Mucosa of rectum (tissue), 2 donors: Measurements from ENCODE around the gene ZNF280D.

ENCODE experiments used
- H3K27ac ChIP-seq, 2 donors: one replicate each; pipeline ENCODE4 v1.7.0; 2013; ENCODE audit warnings: inconsistent platforms in 2 of 2, low read depth in 2 of 2, low read length in 2 of 2
- H3K27me3 ChIP-seq, 2 donors: one replicate each; pipeline ENCODE4 v1.7.0; 2013; ENCODE audit warnings: low read length in 2 of 2; ENCODE audit not compliant: control insufficient read depth in 2 of 2, insufficient read depth in 2 of 2
- H3K36me3 ChIP-seq, 2 donors: one replicate each; pipeline ENCODE4 v1.7.0; 2013; ENCODE audit warnings: low read length in 2 of 2; ENCODE audit not compliant: control insufficient read depth in 2 of 2, insufficient read depth in 2 of 2
- H3K4me1 ChIP-seq, 2 donors: one replicate each; pipeline ENCODE4 v1.7.0; 2013; ENCODE audit warnings: low read length in 2 of 2, mild to moderate bottlenecking in 1 of 2; ENCODE audit not compliant: control insufficient read depth in 2 of 2, insufficient read depth in 2 of 2
- H3K4me3 ChIP-seq, 2 donors: one replicate each; pipeline ENCODE4 v1.7.0; 2013; ENCODE audit warnings: low read length in 2 of 2
- H3K9ac ChIP-seq, 2 donors: one replicate each; pipeline ENCODE4 v1.7.0; 2013; ENCODE audit warnings: low read length in 2 of 2, low read depth in 1 of 2, mild to moderate bottlenecking in 1 of 2
- H3K9me3 ChIP-seq, 2 donors: one replicate each; pipeline ENCODE4 v1.7.0; 2013; ENCODE audit warnings: low read length in 2 of 2; ENCODE audit not compliant: control insufficient read depth in 2 of 2
- donor health status: healthy.
- donor health status: Normal muscosa, but diverticular disease.

Gene ZNF280D

GRCh38 chr15:56772868-56773639 is 39.7 kb upstream of the ZNF280D start:
- H3K9ac ChIP-seq: no peak overlapping the region
- no peaks in the 10 kb centered on the region for H3K36me3 ChIP-seq
- peak overlapping the region in 1 of 2 donors; percentile 44 for H3K27ac ChIP-seq
- H3K4me1 ChIP-seq: peaks cover 2 to 3% of the 10 kb centered on the region in 2 donors
- no peak overlapping the region for H3K4me3 ChIP-seq
- H3K27me3 ChIP-seq: no peaks in the 10 kb centered on the region
- H3K9me3 ChIP-seq: no peaks in the 10 kb centered on the region

- Histone ChIP-seq H3K9ac (no peak overlapping the region), H3K36me3 (no peaks in the 10 kb centered on the region), H3K4me3 (no peak overlapping the region), H3K4me1 (peaks cover 2 to 3% of the 10 kb centered on the region in 2 donors), H3K9me3 (no peaks in the 10 kb centered on the region), H3K27me3 (no peaks in the 10 kb centered on the region), H3K27ac (no peak overlapping the region)
Measured at GRCh38 chr15:56770173-56770572, 36.9 kb upstream of the ZNF280D start.

- Histone ChIP-seq H3K9me3 (no peaks in the 10 kb centered on the region), H3K9ac (no peak overlapping the region), H3K36me3 (no peaks in the 10 kb centered on the region), H3K4me1 (no peaks in the 10 kb centered on the region), H3K27me3 (no peaks in the 10 kb centered on the region), H3K27ac (no peak overlapping the region), H3K4me3 (no peak overlapping the region)
Measured at GRCh38 chr15:56767315-56767714, 34.0 kb upstream of the ZNF280D start.

- no peaks in the 10 kb centered on the region for H3K27me3 ChIP-seq
Measured at GRCh38 chr15:56765251-56765650, 31.9 kb upstream of the ZNF280D start.

GRCh38 chr15:56763141-56763895 is 30.0 kb upstream of the ZNF280D start:
- H3K27ac ChIP-seq: peak overlapping the region in 1 of 2 donors; percentile 14
- H3K4me3 ChIP-seq: no peak overlapping the region
- H3K9me3 ChIP-seq: no peaks in the 10 kb centered on the region
- peaks cover 0 to 3% of the 10 kb centered on the region in 2 donors for H3K4me1 ChIP-seq
- H3K27me3 ChIP-seq: no peaks in the 10 kb centered on the region
- H3K9ac ChIP-seq: no peak overlapping the region
- H3K36me3 ChIP-seq: no peaks in the 10 kb centered on the region

More at GRCh38 chr15:56765251-56765650, 31.9 kb upstream of the ZNF280D start:
- no peaks in the 10 kb centered on the region for H3K9me3 ChIP-seq
- peaks cover 0 to under 1% of the 10 kb centered on the region in 2 donors for H3K4me1 ChIP-seq
- no peak overlapping the region for H3K9ac ChIP-seq
- no peaks in the 10 kb centered on the region for H3K36me3 ChIP-seq
- no peak overlapping the region for H3K4me3 ChIP-seq
- no peak overlapping the region for H3K27ac ChIP-seq

GRCh38 chr15:56760186-56760585 is 26.9 kb upstream of the ZNF280D start:
- Histone ChIP-seq H3K9ac (no peak overlapping the region), H3K27me3 (no peaks in the 10 kb centered on the region), H3K4me1 (peaks cover 0 to 3% of the 10 kb centered on the region in 2 donors), H3K36me3 (no peaks in the 10 kb centered on the region), H3K4me3 (no peak overlapping the region), H3K27ac (peak overlapping the region in 1 of 2 donors; percentile 3), H3K9me3 (no peaks in the 10 kb centered on the region)

GRCh38 chr15:56759450-56759845 is 26.1 kb upstream of the ZNF280D start:
- Histone ChIP-seq H3K27ac (no peak overlapping the region), H3K27me3 (no peaks in the 10 kb centered on the region), H3K9ac (no peak overlapping the region), H3K4me3 (no peak overlapping the region), H3K9me3 (no peaks in the 10 kb centered on the region), H3K36me3 (no peaks in the 10 kb centered on the region), H3K4me1 (peaks cover 0 to 3% of the 10 kb centered on the region in 2 donors)

- Histone ChIP-seq H3K9ac (no peak overlapping the region), H3K9me3 (no peaks in the 10 kb centered on the region), H3K27me3 (no peaks in the 10 kb centered on the region), H3K4me1 (peaks cover 0 to 3% of the 10 kb centered on the region in 2 donors), H3K27ac (no peak overlapping the region), H3K4me3 (no peak overlapping the region), H3K36me3 (no peaks in the 10 kb centered on the region)
Measured at GRCh38 chr15:56758770-56759449, 25.6 kb upstream of the ZNF280D start.

- H3K27me3 ChIP-seq: no peaks in the 10 kb centered on the region
- no peaks in the 10 kb centered on the region for H3K9me3 ChIP-seq
- H3K4me1 ChIP-seq: peaks cover 0 to 3% of the 10 kb centered on the region in 2 donors
- H3K9ac ChIP-seq: no peak overlapping the region
- no peaks in the 10 kb centered on the region for H3K36me3 ChIP-seq
- H3K27ac ChIP-seq: no peak overlapping the region
- no peak overlapping the region for H3K4me3 ChIP-seq
Measured at GRCh38 chr15:56757875-56758274, 24.6 kb upstream of the ZNF280D start.
